HEK293T (cell line): ENCODE data around the gene CYP26C1.

Experiments used
- CTCF ChIA-PET: fragments of 350-600 bp; formaldehyde crosslinking; extraction: SDS; loops from one replicate; lab custom pipeline; 2021; ENCODE audit warnings: antibody characterized with exemption, inconsistent platforms; lab: Yijun Ruan, JAX
- POLR2A ChIA-PET: fragments of 350-600 bp; formaldehyde crosslinking; extraction: SDS; loops from one replicate; lab custom pipeline; 2020; ENCODE audit warnings: antibody characterized with exemption, inconsistent platforms; lab: Yijun Ruan, JAX
- DNase-seq: peaks from one replicate; pipeline ENCODE4 v3.0.0; 2012; ENCODE audit warnings: mixed read lengths; ENCODE audit errors: extremely low spot score
- ARNT ChIP-seq: fragments of 450-650 bp; IDR thresholded peaks from 2 replicates; pipeline ENCODE4 v1.6.1; 2017; ENCODE audit warnings: mild to moderate bottlenecking
- BHLHE40 ChIP-seq: fragments of 450-650 bp; IDR thresholded peaks from 2 replicates; pipeline ENCODE4 v1.6.1; 2016; ENCODE audit warnings: mild to moderate bottlenecking, moderate library complexity, borderline replicate concordance
- CTBP1 ChIP-seq: fragments of 450-650 bp; IDR thresholded peaks from 2 replicates; pipeline ENCODE4 v1.6.1; 2016; ENCODE audit warnings: borderline replicate concordance
- ELF4 ChIP-seq: fragments of 450-650 bp; IDR thresholded peaks from 2 replicates; pipeline ENCODE4 v1.6.1; 2017; ENCODE audit warnings: antibody characterized with exemption
- FOXA1 ChIP-seq: fragments of 450-650 bp; IDR thresholded peaks from 2 replicates; pipeline ENCODE4 v1.6.1; 2016; ENCODE audit warnings: mild to moderate bottlenecking
- FOXK2 ChIP-seq: fragments of 450-650 bp; IDR thresholded peaks from 2 replicates; pipeline ENCODE4 v1.6.1; 2016; ENCODE audit warnings: mild to moderate bottlenecking
- FOXM1 ChIP-seq: fragments of 450-650 bp; IDR thresholded peaks from 2 replicates; pipeline ENCODE4 v1.6.1; 2017; ENCODE audit warnings: mild to moderate bottlenecking, borderline replicate concordance
- HDGF ChIP-seq: fragments of 450-650 bp; IDR thresholded peaks from 2 replicates; pipeline ENCODE4 v1.6.1; 2017; ENCODE audit warnings: antibody characterized with exemption, borderline replicate concordance
- L3MBTL2 ChIP-seq: fragments of 450-650 bp; conservative IDR thresholded peaks from 2 replicates; pipeline ENCODE4 v1.6.1; 2016; ENCODE audit warnings: mild to moderate bottlenecking
- LEF1 ChIP-seq: fragments of 450-650 bp; IDR thresholded peaks from 2 replicates; pipeline ENCODE4 v1.6.1; 2017; ENCODE audit warnings: mild to moderate bottlenecking, borderline replicate concordance
- NFRKB ChIP-seq: fragments of 450-650 bp; IDR thresholded peaks from 2 replicates; pipeline ENCODE4 v1.6.1; 2016; ENCODE audit warnings: mild to moderate bottlenecking, moderate library complexity
- PKNOX1 ChIP-seq: fragments of 450-650 bp; IDR thresholded peaks from 2 replicates; pipeline ENCODE4 v1.6.1; 2016
- SP1 ChIP-seq: fragments of 450-650 bp; IDR thresholded peaks from 2 replicates; pipeline ENCODE4 v1.6.1; 2017
- SUZ12 ChIP-seq: fragments of 450-650 bp; IDR thresholded peaks from 2 replicates; pipeline ENCODE4 v1.6.1; 2016; ENCODE audit warnings: mild to moderate bottlenecking
- TARDBP ChIP-seq: fragments of 450-650 bp; IDR thresholded peaks from 2 replicates; pipeline ENCODE4 v1.6.1; 2016
- ZNF384 ChIP-seq: fragments of 450-650 bp; IDR thresholded peaks from 2 replicates; pipeline ENCODE4 v1.6.1; 2016

CYP26C1 gene

GRCh38 chr10:93075369-93076221 lies 15.0 kb downstream of the CYP26C1 start:
- POLR2A ChIA-PET: no interaction called here
- CTCF ChIA-PET: interaction anchor here (0.6 to 1.2 kb wide), 3 partner anchors 11 to 277 kb away, joined by 3 to 5 read pairs (median 4); no protein-coding TSS in a partner anchor
- no peak for DNase-seq
- TF ChIP-seq CTBP1 (no peak), LEF1 (no peak), HDGF (no peak), ZNF384 (no peak), FOXA1 (no peak)

- TF ChIP-seq FOXK2: no peak
- no peak for TF ChIP-seq TARDBP
- TF ChIP-seq LEF1: no peak
- no peak for TF ChIP-seq CTBP1
- TF ChIP-seq FOXA1: no peak
- no peak for TF ChIP-seq ARNT
- TF ChIP-seq ELF4: no peak
- POLR2A ChIA-PET: no interaction called here
- DNase-seq: no peak
- CTCF ChIA-PET: interaction anchor here (1.2 kb wide), 1 partner anchor 275 kb away, joined by 4 read pairs; no protein-coding TSS in a partner anchor
Observed at GRCh38 chr10:93076871-93077270, 16.3 kb downstream of the CYP26C1 start.

DNA sequence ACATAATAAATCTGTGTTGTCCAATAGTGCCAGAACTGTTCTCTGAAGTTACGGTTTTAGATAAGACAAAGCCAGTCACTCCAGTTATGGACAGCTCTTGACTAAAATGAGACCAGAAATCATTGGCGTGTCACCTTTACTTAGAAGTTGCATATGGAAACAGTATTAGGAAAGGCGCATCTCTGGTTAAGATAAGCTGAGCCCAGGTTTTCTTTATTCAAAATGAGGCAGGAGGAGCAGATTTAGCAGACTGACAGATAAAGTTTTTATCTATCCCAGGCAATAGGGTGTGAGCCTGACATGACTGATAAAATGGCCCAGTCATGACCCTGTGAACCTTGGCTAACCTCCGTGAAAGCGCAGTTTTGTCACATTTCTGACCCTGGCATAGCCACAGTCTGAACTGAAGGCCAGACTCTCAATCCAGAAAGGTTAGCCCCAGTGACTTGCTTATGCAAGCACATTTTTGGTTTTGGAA lies 17.3 kb downstream of the CYP26C1 start:
- TF ChIP-seq FOXK2 (no peak), ARNT (no peak), PKNOX1 (no peak; the same call in none of the 2 replicates), BHLHE40 (no peak)
- POLR2A ChIA-PET: no interaction called here
- CTCF ChIA-PET: no interaction called here
- DNase-seq: no peak

- no peak for DNase-seq
- CTCF ChIA-PET: interaction anchor here (0.5 to 1.3 kb wide), 5 partner anchors 10 to 300 kb away, joined by 3 to 6 read pairs (median 4); no protein-coding TSS in a partner anchor
Observed at GRCh38 chr10:93079663-93080349, 19.2 kb downstream of the CYP26C1 start.

DNA sequence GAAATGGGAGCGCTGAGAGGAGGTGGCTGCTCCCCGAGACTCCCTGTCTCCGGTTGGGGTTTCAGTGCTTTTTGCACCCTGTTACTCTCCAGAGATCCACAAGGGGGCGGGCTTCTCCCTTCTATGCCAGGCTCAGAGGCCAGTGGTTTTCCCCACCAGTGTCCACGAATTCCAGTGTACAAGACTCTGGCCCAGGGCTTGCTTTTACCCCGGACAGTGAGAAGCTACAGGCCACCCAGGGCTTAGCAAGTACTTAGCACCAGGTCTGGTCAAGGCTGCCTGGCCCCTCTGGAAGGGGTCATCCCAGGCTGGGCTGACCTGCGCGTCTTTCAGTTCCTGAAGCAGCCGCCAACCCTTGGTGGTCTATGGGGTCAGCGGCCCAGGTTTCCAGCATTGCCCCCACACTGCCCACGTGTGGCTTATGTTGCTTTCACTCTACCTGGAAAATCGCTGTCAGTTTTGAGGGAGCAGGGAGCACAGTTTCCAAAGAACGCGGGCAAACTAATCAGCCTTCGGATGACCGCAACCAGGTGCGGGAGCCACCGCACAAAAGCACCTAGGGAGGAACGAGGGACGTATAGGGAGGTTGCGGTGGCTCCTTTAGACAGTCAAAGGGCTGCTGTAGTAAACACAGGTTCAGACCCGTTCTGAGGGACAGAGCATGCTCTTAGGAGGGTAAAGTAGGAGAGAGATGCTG lies 19.9 kb downstream of the CYP26C1 start:
- CTCF ChIA-PET: interaction anchor here (0.9 to 1.3 kb wide), 3 partner anchors 10 to 248 kb away, joined by 3 to 6 read pairs (median 3); no protein-coding TSS in a partner anchor
- POLR2A ChIA-PET: no interaction called here
- no peak for TF ChIP-seq FOXK2
- no peak for TF ChIP-seq CTBP1
- no peak for TF ChIP-seq L3MBTL2
- TF ChIP-seq HDGF: no peak
- TF ChIP-seq TARDBP: no peak
- TF ChIP-seq FOXM1: no peak
- TF ChIP-seq SUZ12: no peak
- no peak for TF ChIP-seq BHLHE40
- no peak for TF ChIP-seq SP1
- TF ChIP-seq ARNT: no peak
- no peak for TF ChIP-seq LEF1
- TF ChIP-seq ZNF384: no peak
- no peak for TF ChIP-seq FOXA1
- no peak for TF ChIP-seq NFRKB
- TF ChIP-seq PKNOX1: no peak
- peak; percentile 80 for DNase-seq

More at GRCh38 chr10:93079663-93080349, 19.2 kb downstream of the CYP26C1 start:
- no peak for TF ChIP-seq SUZ12
- TF ChIP-seq ARNT: no peak
- TF ChIP-seq ZNF384: no peak
- no peak for TF ChIP-seq NFRKB
- TF ChIP-seq TARDBP: no peak
- no peak for TF ChIP-seq L3MBTL2
- TF ChIP-seq HDGF: no peak
- TF ChIP-seq ELF4: no peak
- no peak for TF ChIP-seq LEF1
- no peak for TF ChIP-seq PKNOX1
- TF ChIP-seq SP1: no peak
- no peak for TF ChIP-seq FOXK2
- no peak for TF ChIP-seq BHLHE40
- TF ChIP-seq FOXM1: no peak
- TF ChIP-seq CTBP1: no peak
- POLR2A ChIA-PET: no interaction called here
